ENCODE results near the gene XKR3. TPM values are rescaled to one million over a fixed set of nuclear protein-coding genes. Genes with fewer than 3 reads are reported as not detected.

The XKR3 gene
- total and polyA plus RNA-seq, 2 experiments from 2014 or later, result not detected

- TF ChIP-seq, protein P1, sequence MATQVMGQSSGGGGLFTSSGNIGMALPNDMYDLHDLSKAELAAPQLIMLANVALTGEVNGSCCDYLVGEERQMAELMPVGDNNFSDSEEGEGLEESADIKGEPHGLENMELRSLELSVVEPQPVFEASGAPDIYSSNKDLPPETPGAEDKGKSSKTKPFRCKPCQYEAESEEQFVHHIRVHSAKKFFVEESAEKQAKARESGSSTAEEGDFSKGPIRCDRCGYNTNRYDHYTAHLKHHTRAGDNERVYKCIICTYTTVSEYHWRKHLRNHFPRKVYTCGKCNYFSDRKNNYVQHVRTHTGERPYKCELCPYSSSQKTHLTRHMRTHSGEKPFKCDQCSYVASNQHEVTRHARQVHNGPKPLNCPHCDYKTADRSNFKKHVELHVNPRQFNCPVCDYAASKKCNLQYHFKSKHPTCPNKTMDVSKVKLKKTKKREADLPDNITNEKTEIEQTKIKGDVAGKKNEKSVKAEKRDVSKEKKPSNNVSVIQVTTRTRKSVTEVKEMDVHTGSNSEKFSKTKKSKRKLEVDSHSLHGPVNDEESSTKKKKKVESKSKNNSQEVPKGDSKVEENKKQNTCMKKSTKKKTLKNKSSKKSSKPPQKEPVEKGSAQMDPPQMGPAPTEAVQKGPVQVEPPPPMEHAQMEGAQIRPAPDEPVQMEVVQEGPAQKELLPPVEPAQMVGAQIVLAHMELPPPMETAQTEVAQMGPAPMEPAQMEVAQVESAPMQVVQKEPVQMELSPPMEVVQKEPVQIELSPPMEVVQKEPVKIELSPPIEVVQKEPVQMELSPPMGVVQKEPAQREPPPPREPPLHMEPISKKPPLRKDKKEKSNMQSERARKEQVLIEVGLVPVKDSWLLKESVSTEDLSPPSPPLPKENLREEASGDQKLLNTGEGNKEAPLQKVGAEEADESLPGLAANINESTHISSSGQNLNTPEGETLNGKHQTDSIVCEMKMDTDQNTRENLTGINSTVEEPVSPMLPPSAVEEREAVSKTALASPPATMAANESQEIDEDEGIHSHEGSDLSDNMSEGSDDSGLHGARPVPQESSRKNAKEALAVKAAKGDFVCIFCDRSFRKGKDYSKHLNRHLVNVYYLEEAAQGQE (IDR thresholded peaks at IDR 0.05; ENCODE audit: unreplicated experiment), result no peak
- TF ChIP-seq POLR2AphosphoS5 (IDR thresholded peaks at IDR 0.05; ENCODE audit: low read depth), result no peak
- no peak for TF ChIP-seq JUNB (IDR thresholded peaks at IDR 0.05; ENCODE audit: unreplicated experiment)
- no peak for TF ChIP-seq CTCF (conservative IDR thresholded peaks at IDR 0.05; ENCODE audit: low read depth in 2 of 2)
- no peak for TF ChIP-seq EZH2 (IDR thresholded peaks at IDR 0.05; ENCODE audit: low read depth, unreplicated experiment)
- TF ChIP-seq ZNF331 (CRISPR knock-in tag; IDR thresholded peaks at IDR 0.05; ENCODE audit: low read depth), result no peak
These were observed 44.0 kb downstream of the XKR3 start (continued) for GRCh38 chr22:16781074-16781763.

DNA sequence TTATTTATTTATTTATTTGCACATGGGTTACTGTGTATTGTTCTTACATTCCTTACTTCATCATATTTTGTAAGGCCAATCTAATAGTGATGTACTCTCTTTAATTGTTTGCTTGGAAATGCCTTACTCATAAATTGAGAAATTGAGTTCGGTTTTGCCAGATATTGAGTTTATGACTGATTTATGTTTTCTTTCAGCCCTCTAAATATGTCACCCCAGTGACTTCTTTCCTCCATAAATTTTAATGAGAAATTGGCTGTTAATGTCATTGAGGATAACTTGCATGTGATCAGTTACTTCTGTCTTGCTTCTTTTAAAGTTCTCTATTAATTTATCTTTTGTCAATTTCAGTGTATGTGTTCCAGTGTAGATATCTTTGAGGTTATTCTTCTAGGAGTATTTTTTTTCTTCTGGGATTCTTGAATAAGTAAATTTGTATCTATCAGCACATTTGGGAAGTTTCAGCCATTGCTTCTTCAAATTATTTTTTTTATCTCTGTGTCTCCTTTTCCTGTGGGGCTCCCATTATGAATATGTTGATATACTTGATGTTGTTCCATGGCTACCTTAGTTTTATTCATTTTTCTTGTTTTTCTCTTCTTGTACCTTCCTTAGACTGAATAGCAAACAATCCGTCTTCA, 47.8 kb downstream of the XKR3 start:
- Histone ChIP-seq H3K4me1 (ENCODE audit: insufficient read depth) (0 out of 2 replicates have a peak, but pooled peaks cover 2% of the 10 kb centered on the region), H2AFZ (no peak overlapping the region), H3K27me3 (ENCODE audit: insufficient read depth) (no peaks in the 10 kb centered on the region), H3F3A (replicated peaks; ENCODE audit: low read depth) (no peaks in the 10 kb centered on the region), H3K4me2 (no peak overlapping the region), H3K27ac (ENCODE audit: low read depth) (no peak overlapping the region), H4K20me1 (replicated peaks; ENCODE audit: insufficient read depth) (no peaks in the 10 kb centered on the region), H3K9me2 (ENCODE audit: insufficient read depth) (no peaks in the 10 kb centered on the region), H3K36me3 (ENCODE audit: insufficient read depth) (no peaks in the 10 kb centered on the region), H3K4me3 (no peak overlapping the region), H3K79me2 (replicated peaks; ENCODE audit: insufficient read depth) (no peaks in the 10 kb centered on the region)
- no peak for DNase-seq (ENCODE audit: low spot score)
- no peak for ATAC-seq
- Mint-ChIP-seq H3K27ac (no peak overlapping the region), H3K27me3 (ENCODE audit: insufficient read depth, low read depth, poor library complexity) (peaks cover 1% of the 10 kb centered on the region), H3K4me1 (no peaks in the 10 kb centered on the region), H3K36me3 (ENCODE audit: low read depth) (0 out of 3 replicates have a peak, but pooled peaks cover 2% of the 10 kb centered on the region), H3K9me3 (peaks cover 77% of the 10 kb centered on the region), H3K4me3 (no peak overlapping the region)
- TF ChIP-seq ZNF331 (CRISPR knock-in tag; IDR thresholded peaks at IDR 0.05; ENCODE audit: low read depth), result no peak
- no peak for TF ChIP-seq EZH2phosphoT487 (IDR thresholded peaks at IDR 0.05; ENCODE audit: unreplicated experiment)
- TF ChIP-seq STAT1 (IDR thresholded peaks at IDR 0.05; ENCODE audit: unreplicated experiment), result no peak
- TF ChIP-seq ZNF462 (CRISPR knock-in tag; IDR thresholded peaks at IDR 0.05), result no peak
- TF ChIP-seq EZH2 (IDR thresholded peaks at IDR 0.05; ENCODE audit: low read depth, unreplicated experiment), result no peak
- TF ChIP-seq NANOG (IDR thresholded peaks at IDR 0.05; ENCODE audit: borderline replicate concordance), result no peak
- no peak for TF ChIP-seq POLR2AphosphoS5 (IDR thresholded peaks at IDR 0.05; ENCODE audit: low read depth)
- TF ChIP-seq, protein P2, sequence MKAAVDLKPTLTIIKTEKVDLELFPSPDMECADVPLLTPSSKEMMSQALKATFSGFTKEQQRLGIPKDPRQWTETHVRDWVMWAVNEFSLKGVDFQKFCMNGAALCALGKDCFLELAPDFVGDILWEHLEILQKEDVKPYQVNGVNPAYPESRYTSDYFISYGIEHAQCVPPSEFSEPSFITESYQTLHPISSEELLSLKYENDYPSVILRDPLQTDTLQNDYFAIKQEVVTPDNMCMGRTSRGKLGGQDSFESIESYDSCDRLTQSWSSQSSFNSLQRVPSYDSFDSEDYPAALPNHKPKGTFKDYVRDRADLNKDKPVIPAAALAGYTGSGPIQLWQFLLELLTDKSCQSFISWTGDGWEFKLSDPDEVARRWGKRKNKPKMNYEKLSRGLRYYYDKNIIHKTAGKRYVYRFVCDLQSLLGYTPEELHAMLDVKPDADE (IDR thresholded peaks at IDR 0.05), result no peak

Measured in GM23338 (cell line).